Left lung (tissue), 10 donors: ENCODE results near the gene LRRC23. TPM values are rescaled to one million over a fixed set of nuclear protein-coding genes. Genes with fewer than 3 reads are reported as not detected.
"Not testable (repeated sequence)": the region's sequence is repeated elsewhere in the genome, so short reads cannot be mapped to it uniquely, and the experiment has no call there.

Experiments
- ATAC-seq: fragments of 200-7000 bp; cut with Tn5 transposase; one replicate; pipeline ENCODE4 v1.9.1; 2020; ENCODE audit warnings: moderate library complexity
- DNase-seq, 4 donors: peaks; one replicate each; pipeline ENCODE4 v3.0.0-alpha.2; 2013 to 2020
- H3K27ac ChIP-seq, 2 donors: fragments of 200-600 bp; sonication (generic) in 1 of 2; one replicate each; pipeline versions ENCODE4 v1.5.0 to v1.8.0; 2020 to 2021
- H3K27me3 ChIP-seq, 2 donors: fragments of 200-600 bp; sonication (generic) in 1 of 2; one replicate each; pipeline versions ENCODE4 v1.5.0 to v1.8.0; 2020 to 2021
- H3K36me3 ChIP-seq, 2 donors: fragments of 200-600 bp; sonication (generic) in 1 of 2; one replicate each; pipeline versions ENCODE4 v1.5.0 to v1.8.0; 2020 to 2021
- H3K4me1 ChIP-seq, 2 donors: fragments of 200-600 bp; one replicate each; pipeline ENCODE4 v1.8.0; 2021
- H3K4me3 ChIP-seq, 2 donors: fragments of 200-600 bp; sonication (generic) in 1 of 2; one replicate each; pipeline versions ENCODE4 v1.5.0 to v1.8.0; 2020 to 2021; ENCODE audit warnings: mild to moderate bottlenecking in 1 of 2
- H3K9me3 ChIP-seq, 2 donors: fragments of 200-600 bp; sonication (generic) in 1 of 2; one replicate each; pipeline versions ENCODE4 v1.5.0 to v1.8.0; 2020 to 2021
- CTCF ChIP-seq, 2 donors: fragments of 200-600 bp; sonication (generic) in 1 of 2; IDR thresholded peaks; one replicate each; pipeline versions ENCODE4 v1.5.0 to v1.8.0; 2021; ENCODE audit warnings: antibody characterized with exemption in 2 of 2
- intact Hi-C, 2 donors: fragments of 100-400 bp; cut with DNase I; formaldehyde crosslinking; loops; one replicate each; pipeline versions ENCODE4 v1.11.2 to v1.14.2; 2022
- polyA plus RNA-seq, 6 donors: library from polyadenylated mRNA; unstranded; fragments of 120-200 nt; gene quantifications; one replicate each; pipeline ENCODE4 v1.2.1, GENCODE V29; 2013; ENCODE audit not compliant: insufficient read length in 6 of 6
- total RNA-seq, 2 donors: library from RNA; stranded (reverse); fragmentation: NEBNext Ultra II Directional; extraction: Animal tissue kit (Norgen Biotek cat#: 25700); gene quantifications; one replicate each; pipeline ENCODE4 v1.2.1, GENCODE V29; 2021
- donor health status: DM: no; HTN: yes; CAD: no.
- donor health status: DM: no; HTN: no; CAD: no.

Gene LRRC23
- total and polyA plus RNA-seq, 8 donors = 11.0 to 36.8 (median 22.1) TPM

DNA sequence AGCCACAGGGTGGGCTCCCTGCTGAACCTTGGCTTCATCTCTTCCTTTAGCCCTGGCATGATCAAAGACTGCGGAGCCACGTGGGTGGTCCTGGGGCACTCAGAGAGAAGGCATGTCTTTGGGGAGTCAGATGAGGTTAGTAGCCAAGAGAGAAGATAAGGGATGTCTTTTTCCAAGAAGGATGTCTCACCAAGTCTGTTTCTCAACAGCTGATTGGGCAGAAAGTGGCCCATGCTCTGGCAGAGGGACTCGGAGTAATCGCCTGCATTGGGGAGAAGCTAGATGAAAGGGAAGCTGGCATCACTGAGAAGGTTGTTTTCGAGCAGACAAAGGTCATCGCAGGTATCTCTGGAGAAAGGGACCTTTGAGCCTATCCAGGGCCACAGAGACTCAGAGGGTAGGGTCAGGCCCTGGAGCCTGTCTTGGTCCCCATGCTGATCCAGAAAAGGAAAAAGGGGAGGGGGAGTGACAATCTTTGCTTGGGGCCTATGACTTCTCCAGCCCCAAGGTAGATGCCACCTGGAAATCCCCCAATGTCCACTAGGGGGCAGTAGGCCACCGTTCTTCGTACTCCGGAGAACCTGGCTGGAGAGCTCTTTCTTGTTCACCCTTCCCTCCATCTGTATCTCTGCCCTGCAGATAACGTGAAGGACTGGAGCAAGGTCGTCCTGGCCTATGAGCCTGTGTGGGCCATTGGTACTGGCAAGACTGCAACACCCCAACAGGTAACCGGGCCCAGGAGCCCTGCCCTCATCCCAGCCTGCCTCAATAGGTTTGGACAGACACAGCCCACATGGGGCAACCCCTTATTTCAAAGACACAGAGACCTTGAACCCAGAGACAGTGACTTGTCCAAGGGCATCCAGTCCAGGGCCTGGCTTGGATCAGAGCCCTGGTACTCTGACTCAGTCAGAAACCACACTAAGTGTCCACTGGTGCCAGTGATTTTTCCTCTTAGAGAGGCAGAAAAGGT is 35.3 kb upstream of the LRRC23 start:
- H3K36me3 ChIP-seq = peaks cover 0 to 43% of the 10 kb centered on the region in 2 donors
- peak overlapping the region in 1 of 2 donors; percentile 95 for H3K27ac ChIP-seq
- H3K27me3 ChIP-seq = no peaks in the 10 kb centered on the region
- peak; percentile 89 to 94 for TF ChIP-seq CTCF (IDR thresholded peaks at IDR 0.05)
- ATAC-seq = peak; percentile 4
- H3K9me3 ChIP-seq = no peaks in the 10 kb centered on the region
- intact Hi-C loops = no loop called here
- peaks cover 31 to 58% of the 10 kb centered on the region in 2 donors for H3K4me1 ChIP-seq
- peak overlapping the region; percentile 100 for H3K4me3 ChIP-seq
- peak in 3 of 4 donors; percentile 64 to 86 (median 79) for DNase-seq

DNA sequence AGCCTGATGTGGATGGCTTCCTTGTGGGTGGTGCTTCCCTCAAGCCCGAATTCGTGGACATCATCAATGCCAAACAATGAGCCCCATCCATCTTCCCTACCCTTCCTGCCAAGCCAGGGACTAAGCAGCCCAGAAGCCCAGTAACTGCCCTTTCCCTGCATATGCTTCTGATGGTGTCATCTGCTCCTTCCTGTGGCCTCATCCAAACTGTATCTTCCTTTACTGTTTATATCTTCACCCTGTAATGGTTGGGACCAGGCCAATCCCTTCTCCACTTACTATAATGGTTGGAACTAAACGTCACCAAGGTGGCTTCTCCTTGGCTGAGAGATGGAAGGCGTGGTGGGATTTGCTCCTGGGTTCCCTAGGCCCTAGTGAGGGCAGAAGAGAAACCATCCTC is 34.3 kb upstream of the LRRC23 start:
- Histone ChIP-seq H3K4me1 (peaks cover 31 to 63% of the 10 kb centered on the region in 2 donors), H3K27ac (peak overlapping the region in 1 of 2 donors; percentile 91)

GRCh38 chr12:6871052-6871957 is 33.3 kb upstream of the LRRC23 start:
- Histone ChIP-seq H3K9me3 (no peaks in the 10 kb centered on the region), H3K4me3 (peak overlapping the region; percentile 74 to 82), H3K27ac (peak overlapping the region; percentile 91), H3K4me1 (peaks cover 31 to 63% of the 10 kb centered on the region in 2 donors), H3K27me3 (no peaks in the 10 kb centered on the region), H3K36me3 (peaks cover 0 to 36% of the 10 kb centered on the region in 2 donors)
- ATAC-seq (peak; percentile 27), DNase-seq (peak in 2 of 4 donors; percentile 73 to 86)
- TF ChIP-seq CTCF (IDR thresholded peaks at IDR 0.05) = no peak
- intact Hi-C loops = no loop called here

More for the DNA sequence above, 34.3 kb upstream of the LRRC23 start:
- H3K4me3 ChIP-seq, H3K27me3 ChIP-seq, DNase-seq, ATAC-seq, intact Hi-C loops, H3K9me3 ChIP-seq: not testable (repeated sequence)
- peaks cover 0 to 36% of the 10 kb centered on the region in 2 donors for H3K36me3 ChIP-seq

GRCh38 chr12:6872073-6873048 is 32.3 kb upstream of the LRRC23 start:
- peak; percentile 80 to 97 (median 88) for DNase-seq
- H3K9me3 ChIP-seq = no peaks in the 10 kb centered on the region
- intact Hi-C loops = no loop called here
- ATAC-seq = peak; percentile 79
- TF ChIP-seq CTCF (IDR thresholded peaks at IDR 0.05) = peak; percentile 94 to 99
- H3K4me3 ChIP-seq = peak overlapping the region; percentile 74 to 82
- H3K27me3 ChIP-seq = no peaks in the 10 kb centered on the region
- peaks cover 0 to 43% of the 10 kb centered on the region in 2 donors for H3K36me3 ChIP-seq
- peaks cover 28 to 54% of the 10 kb centered on the region in 2 donors for H3K4me1 ChIP-seq
- peak overlapping the region; percentile 91 for H3K27ac ChIP-seq
